HL-60/S4 treated with phorbol 12-myristate 13-acetate at 8.2 ng/mL for 4 days and 3 days (cell line): ENCODE measurements around the gene KIF3B.
"Not testable (repeated sequence)": the region's sequence is repeated elsewhere in the genome, so short reads cannot be mapped to it uniquely, and the experiment has no call there.

Source experiments
- in situ Hi-C: fragments of 300-500 bp; cut with MboI; formaldehyde crosslinking; loops from 2 replicates; pipeline ENCODE4 v1.15.0; 2022; ENCODE audit warnings: low sequenced_read_pairs

Gene KIF3B

GRCh38 chr20:32382102-32382950 is 104.9 kb downstream of the KIF3B start:
- in situ Hi-C loops = no loop called here

DNA sequence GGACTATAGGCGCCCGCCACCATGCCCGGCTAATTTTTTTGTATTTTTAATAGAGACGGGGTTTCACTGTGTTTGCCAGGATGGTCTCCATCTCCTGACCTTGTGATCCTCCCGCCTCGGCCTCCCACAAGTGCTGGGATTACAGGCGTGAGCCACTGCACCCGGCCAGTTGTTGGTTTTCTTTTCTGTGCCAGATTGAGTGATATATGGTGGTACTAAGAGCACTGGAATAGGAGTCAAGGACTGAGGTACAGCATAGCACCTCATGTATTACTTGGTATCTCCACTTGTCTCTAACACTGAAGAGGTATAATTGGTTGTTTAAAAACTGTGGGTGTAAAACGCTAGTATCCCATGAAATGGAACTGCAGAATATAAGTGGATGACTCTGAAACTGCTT is 106.0 kb downstream of the KIF3B start:
- in situ Hi-C loops = not testable (repeated sequence)
